Tibial nerve (tissue), 4 donors: ENCODE data around the gene ENOSF1. TPM values are rescaled to one million over a fixed set of nuclear protein-coding genes. Genes with fewer than 3 reads are reported as not detected.

Experiments used
- DNase-seq, 2 donors: peaks; one replicate each; pipeline ENCODE4 v3.0.0-alpha.2; 2019; ENCODE audit warnings: low spot score in 2 of 2
- H3K27ac ChIP-seq, 4 donors: fragments of 200-600 bp; sonication (generic) in 3 of 4; one replicate each; pipeline ENCODE4 v1.5.1; 2017 to 2019; ENCODE audit warnings: mild to moderate bottlenecking in 1 of 4
- H3K27me3 ChIP-seq, 2 donors: fragments of 200-600 bp; sonication (generic) in 1 of 2; one replicate each; pipeline versions ENCODE4 v1.5.1 to v1.6.0; 2017 to 2019
- H3K36me3 ChIP-seq, 3 donors: fragments of 200-600 bp; sonication (generic); one replicate each; pipeline ENCODE4 v1.5.1; 2018 to 2019
- H3K4me1 ChIP-seq, 4 donors: fragments of 200-600 bp; sonication (generic) in 3 of 4; one replicate each; pipeline ENCODE4 v1.5.1; 2017 to 2019
- H3K4me3 ChIP-seq, 4 donors: fragments of 200-600 bp; sonication (generic) in 3 of 4; one replicate each; pipeline ENCODE4 v1.5.1; 2017 to 2019; ENCODE audit warnings: mild to moderate bottlenecking in 1 of 4, moderate library complexity in 1 of 4
- H3K9me3 ChIP-seq, 4 donors: fragments of 200-600 bp; sonication (generic) in 3 of 4; one replicate each; pipeline ENCODE4 v1.5.1; 2017 to 2019
- EP300 ChIP-seq, 2 donors: sonication (generic); formaldehyde crosslinking; IDR thresholded peaks; one replicate each; pipeline ENCODE4 v1.6.1; 2017; ENCODE audit warnings: antibody characterized with exemption in 2 of 2, mild to moderate bottlenecking in 1 of 2
- POLR2A ChIP-seq, 2 donors: fragments of 450-650 bp; IDR thresholded peaks; one replicate each; pipeline ENCODE4 v1.6.1; 2017; ENCODE audit warnings: antibody characterized with exemption in 2 of 2, mild to moderate bottlenecking in 2 of 2, moderate library complexity in 2 of 2
- WGBS, 2 donors: methylation state at CpG; one replicate each; pipeline ENCODE4 v1.1.5; 2018; 5-methylcytosine and 5-hydroxymethylcytosine counted together
- total RNA-seq, 4 donors: library from RNA; depleted of rRNA; stranded (reverse); fragments of >200 nt; gene quantifications; one replicate each; pipeline ENCODE4 v1.1.0, GENCODE V29; 2016
- TF ChIP-seq, protein P1 (sequence below), 5 experiments: fragments of 200-600 bp in 3 of 5; fragments of 450-650 bp in 2 of 5; sonication (generic) in 3 of 5; IDR thresholded peaks; one replicate each; pipeline ENCODE4 v1.5.1; 2016 to 2019; ENCODE audit warnings: antibody characterized with exemption in 5 of 5, mild to moderate bottlenecking in 3 of 5, moderate library complexity in 2 of 5

ENOSF1 gene
- total RNA-seq, 4 donors from 2014 or later = 37.0 to 86.9 (median 47.3) TPM

DNA sequence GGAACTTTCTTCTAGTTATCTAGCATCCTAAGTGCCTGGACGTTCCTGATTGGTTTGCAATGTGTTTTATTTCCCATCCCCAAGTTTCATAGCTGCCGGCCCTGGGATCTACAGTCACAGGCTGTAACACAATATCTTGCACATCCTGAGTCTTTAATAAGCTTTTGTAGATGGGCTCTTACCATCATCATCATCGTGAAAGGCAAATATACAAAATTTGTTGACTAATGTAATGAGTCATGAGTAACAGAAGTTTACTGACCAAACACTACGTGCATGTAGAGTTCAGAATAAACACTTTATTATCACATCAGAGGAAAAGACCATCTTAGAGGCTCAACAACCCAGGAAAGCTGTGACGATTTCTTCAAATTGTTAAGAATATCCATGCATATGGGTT lies 63.1 kb downstream of the ENOSF1 start:
- 78 to 79% methylated on average over 5 of the region's 5 CpGs for WGBS, 2 donors
- no peak for TF ChIP-seq POLR2A (IDR thresholded peaks at IDR 0.05)
- TF ChIP-seq EP300 (IDR thresholded peaks at IDR 0.05) = no peak
- TF ChIP-seq, protein P1, sequence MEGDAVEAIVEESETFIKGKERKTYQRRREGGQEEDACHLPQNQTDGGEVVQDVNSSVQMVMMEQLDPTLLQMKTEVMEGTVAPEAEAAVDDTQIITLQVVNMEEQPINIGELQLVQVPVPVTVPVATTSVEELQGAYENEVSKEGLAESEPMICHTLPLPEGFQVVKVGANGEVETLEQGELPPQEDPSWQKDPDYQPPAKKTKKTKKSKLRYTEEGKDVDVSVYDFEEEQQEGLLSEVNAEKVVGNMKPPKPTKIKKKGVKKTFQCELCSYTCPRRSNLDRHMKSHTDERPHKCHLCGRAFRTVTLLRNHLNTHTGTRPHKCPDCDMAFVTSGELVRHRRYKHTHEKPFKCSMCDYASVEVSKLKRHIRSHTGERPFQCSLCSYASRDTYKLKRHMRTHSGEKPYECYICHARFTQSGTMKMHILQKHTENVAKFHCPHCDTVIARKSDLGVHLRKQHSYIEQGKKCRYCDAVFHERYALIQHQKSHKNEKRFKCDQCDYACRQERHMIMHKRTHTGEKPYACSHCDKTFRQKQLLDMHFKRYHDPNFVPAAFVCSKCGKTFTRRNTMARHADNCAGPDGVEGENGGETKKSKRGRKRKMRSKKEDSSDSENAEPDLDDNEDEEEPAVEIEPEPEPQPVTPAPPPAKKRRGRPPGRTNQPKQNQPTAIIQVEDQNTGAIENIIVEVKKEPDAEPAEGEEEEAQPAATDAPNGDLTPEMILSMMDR (IDR thresholded peaks at IDR 0.05) = no peak
- Histone ChIP-seq H3K9me3 (no peaks in the 10 kb centered on the region), H3K27me3 (peaks cover 0 to 17% of the 10 kb centered on the region in 2 donors), H3K4me1 (no peaks in the 10 kb centered on the region), H3K27ac (no peak overlapping the region), H3K4me3 (no peak overlapping the region), H3K36me3 (no peaks in the 10 kb centered on the region)
- no peak for DNase-seq

DNA sequence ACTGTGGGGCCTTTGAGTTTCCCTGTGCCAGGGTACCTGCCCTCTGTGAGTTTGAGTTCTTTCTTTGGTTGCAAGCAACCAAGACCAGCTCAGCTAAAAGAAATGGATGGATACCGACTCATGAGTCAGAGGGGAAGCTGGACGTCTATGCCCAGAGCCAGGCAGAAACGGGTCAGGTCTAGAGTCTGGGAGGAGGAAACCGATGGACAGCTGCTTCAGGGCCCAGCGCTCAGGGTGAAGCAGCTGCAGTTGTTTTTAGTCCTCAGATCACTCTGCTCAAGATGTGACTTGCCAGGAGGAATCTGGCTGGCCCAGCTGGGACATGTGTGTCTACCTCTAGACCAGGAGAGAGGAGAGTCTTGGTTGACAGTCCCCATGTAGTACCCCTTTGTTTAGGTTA lies 65.1 kb downstream of the ENOSF1 start:
- Histone ChIP-seq H3K4me3 (no peak overlapping the region), H3K27ac (no peak overlapping the region), H3K27me3 (peaks cover 0 to 5% of the 10 kb centered on the region in 2 donors), H3K9me3 (no peaks in the 10 kb centered on the region), H3K4me1 (no peaks in the 10 kb centered on the region), H3K36me3 (no peaks in the 10 kb centered on the region)
- TF ChIP-seq EP300 (IDR thresholded peaks at IDR 0.05) (no peak), POLR2A (IDR thresholded peaks at IDR 0.05) (no peak)
- TF ChIP-seq, protein P1 (IDR thresholded peaks at IDR 0.05) = no peak
- DNase-seq = no peak
- 90 to 95% methylated on average over 5 of the region's 5 CpGs for WGBS, 2 donors

DNA sequence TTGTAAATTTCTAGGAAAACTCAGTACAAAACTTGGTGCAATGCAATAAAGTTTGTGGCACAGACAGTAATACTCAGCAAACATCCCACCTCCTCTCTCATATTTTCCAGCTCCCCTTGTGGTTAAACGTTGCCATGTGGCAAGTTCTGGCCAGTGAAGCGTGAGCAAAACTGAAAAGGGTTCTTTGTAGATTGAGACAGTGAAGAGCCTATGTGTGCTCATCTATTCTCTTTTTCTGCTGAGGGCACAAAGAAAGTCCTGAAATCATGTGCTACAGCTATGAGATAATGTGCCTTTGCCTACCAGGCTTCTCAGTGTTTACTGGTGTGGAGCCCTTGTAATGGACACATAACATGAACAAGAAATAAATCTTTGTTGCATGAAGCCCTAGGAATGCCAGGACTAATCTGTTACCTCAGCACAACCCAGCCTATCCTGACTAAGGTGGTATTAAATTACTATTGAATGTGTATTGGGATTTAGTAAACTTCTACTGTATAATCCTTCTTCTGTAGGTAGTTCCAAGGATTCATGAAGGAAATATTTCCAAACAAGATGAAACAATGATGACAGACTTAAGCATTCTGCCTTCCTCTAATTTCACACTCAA lies 67.9 kb downstream of the ENOSF1 start:
- TF ChIP-seq, protein P1 (IDR thresholded peaks at IDR 0.05) = no peak
- TF ChIP-seq POLR2A (IDR thresholded peaks at IDR 0.05) = no peak
- TF ChIP-seq EP300 (IDR thresholded peaks at IDR 0.05) = no peak
- Histone ChIP-seq H3K27ac (no peak overlapping the region), H3K36me3 (no peaks in the 10 kb centered on the region), H3K9me3 (no peaks in the 10 kb centered on the region), H3K4me3 (no peak overlapping the region), H3K4me1 (no peaks in the 10 kb centered on the region), H3K27me3 (no peaks in the 10 kb centered on the region)
- 25 to 26% methylated on average over 2 of the region's 2 CpGs for WGBS, 2 donors
- DNase-seq = no peak

DNA sequence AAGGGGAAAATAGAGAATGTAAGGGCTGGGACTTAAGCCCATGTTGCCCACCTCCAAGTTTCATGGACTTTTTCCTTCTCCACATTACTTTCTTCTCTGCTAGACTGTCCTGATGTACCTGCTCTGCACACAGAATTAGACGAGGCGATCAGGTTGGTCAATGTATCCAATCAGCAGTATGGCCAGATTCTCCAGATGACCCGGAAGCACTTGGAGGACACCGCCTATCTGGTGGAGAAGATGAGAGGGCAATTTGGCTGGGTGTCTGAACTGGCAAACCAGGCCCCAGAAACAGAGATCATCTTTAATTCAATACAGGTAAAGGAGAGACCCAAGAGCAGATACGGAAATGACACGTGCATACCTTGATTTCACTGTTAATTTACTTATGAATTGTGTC lies 71.2 kb downstream of the ENOSF1 start:
- Histone ChIP-seq H3K4me1 (no peaks in the 10 kb centered on the region), H3K27me3 (no peaks in the 10 kb centered on the region), H3K4me3 (no peak overlapping the region), H3K36me3 (no peaks in the 10 kb centered on the region), H3K27ac (no peak overlapping the region), H3K9me3 (no peaks in the 10 kb centered on the region)
- TF ChIP-seq EP300 (IDR thresholded peaks at IDR 0.05) (no peak), POLR2A (IDR thresholded peaks at IDR 0.05) (no peak)
- TF ChIP-seq, protein P1 (IDR thresholded peaks at IDR 0.05) = no peak
- WGBS, 2 donors = 90 to 92% methylated on average over 6 of the region's 6 CpGs
- DNase-seq = no peak

DNA sequence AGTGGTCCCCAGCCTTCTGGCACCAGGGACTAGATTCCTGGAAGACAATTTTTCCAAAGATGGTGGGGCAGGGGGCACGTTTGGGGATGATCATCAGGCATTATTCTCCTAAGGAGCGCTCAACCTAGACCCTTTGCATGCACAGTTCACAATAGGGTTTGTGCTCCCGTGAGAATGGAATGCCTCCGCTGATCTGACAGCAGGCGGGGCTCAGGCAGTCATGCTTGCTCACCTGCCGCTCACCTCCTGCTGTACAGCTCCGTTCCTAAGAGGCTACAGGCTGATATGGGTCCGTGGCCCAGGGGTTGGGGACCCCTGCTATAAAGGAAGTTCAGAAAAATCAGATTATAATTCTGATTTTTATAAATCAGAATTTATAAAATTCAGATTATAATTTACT lies 77.3 kb downstream of the ENOSF1 start:
- H3K9me3 ChIP-seq = no peaks in the 10 kb centered on the region
- H3K4me3 ChIP-seq = no peak overlapping the region
- H3K4me1 ChIP-seq = no peaks in the 10 kb centered on the region
- no peaks in the 10 kb centered on the region for H3K36me3 ChIP-seq
- DNase-seq = no peak
- TF ChIP-seq POLR2A (IDR thresholded peaks at IDR 0.05) (no peak), EP300 (IDR thresholded peaks at IDR 0.05) (no peak)
- TF ChIP-seq, protein P1 (IDR thresholded peaks at IDR 0.05) = no peak
- no peaks in the 10 kb centered on the region for H3K27me3 ChIP-seq
- no peak overlapping the region for H3K27ac ChIP-seq
- 70 to 75% methylated on average over 8 of the region's 8 CpGs for WGBS, 2 donors
